ENCODE results near the gene ZNHIT2. TPM values are rescaled to one million over a fixed set of nuclear protein-coding genes. Genes with fewer than 3 reads are reported as not detected.
A peak's percentile ranks its signal among the peaks of the same experiment; 100 is the strongest.

The ZNHIT2 gene
- total and polyA plus RNA-seq, 10 of the 15 experiments (the other 5 are each of a cell fraction or from before 2014, with no cell fraction given) = 0.24 to 20.4 (median 15.5) TPM; not detected in 1

- no peak; the same call in 1 of the 2 replicates for TF ChIP-seq JUNB (IDR thresholded peaks at IDR 0.05)
- TF ChIP-seq RAD51 (IDR thresholded peaks at IDR 0.05) = 0 out of 2 replicates have a peak, but pooled peaks have one; percentile 11
- TF ChIP-seq SMC3 (IDR thresholded peaks at IDR 0.05; ENCODE audit: borderline replicate concordance, low read length) = no peak
- no peak for TF ChIP-seq HDAC6 (IDR thresholded peaks at IDR 0.05; ENCODE audit: unreplicated experiment)
- TF ChIP-seq, protein P1, sequence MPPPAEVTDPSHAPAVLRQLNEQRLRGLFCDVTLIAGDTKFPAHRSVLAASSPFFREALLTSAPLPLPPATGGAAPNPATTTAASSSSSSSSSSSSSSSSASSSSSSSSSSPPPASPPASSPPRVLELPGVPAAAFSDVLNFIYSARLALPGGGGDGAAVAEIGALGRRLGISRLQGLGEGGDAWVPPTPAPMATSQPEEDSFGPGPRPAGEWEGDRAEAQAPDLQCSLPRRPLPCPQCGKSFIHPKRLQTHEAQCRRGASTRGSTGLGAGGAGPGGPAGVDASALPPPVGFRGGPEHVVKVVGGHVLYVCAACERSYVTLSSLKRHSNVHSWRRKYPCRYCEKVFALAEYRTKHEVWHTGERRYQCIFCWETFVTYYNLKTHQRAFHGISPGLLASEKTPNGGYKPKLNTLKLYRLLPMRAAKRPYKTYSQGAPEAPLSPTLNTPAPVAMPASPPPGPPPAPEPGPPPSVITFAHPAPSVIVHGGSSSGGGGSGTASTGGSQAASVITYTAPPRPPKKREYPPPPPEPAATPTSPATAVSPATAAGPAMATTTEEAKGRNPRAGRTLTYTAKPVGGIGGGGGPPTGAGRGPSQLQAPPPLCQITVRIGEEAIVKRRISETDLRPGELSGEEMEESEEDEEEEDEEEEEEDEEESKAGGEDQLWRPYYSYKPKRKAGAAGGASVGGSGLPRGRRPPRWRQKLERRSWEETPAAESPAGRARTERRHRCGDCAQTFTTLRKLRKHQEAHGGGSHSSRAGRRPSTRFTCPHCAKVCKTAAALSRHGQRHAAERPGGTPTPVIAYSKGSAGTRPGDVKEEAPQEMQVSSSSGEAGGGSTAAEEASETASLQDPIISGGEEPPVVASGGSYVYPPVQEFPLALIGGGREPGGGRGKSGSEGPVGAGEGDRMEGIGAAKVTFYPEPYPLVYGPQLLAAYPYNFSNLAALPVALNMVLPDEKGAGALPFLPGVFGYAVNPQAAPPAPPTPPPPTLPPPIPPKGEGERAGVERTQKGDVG (CRISPR knock-in tag; IDR thresholded peaks at IDR 0.05) = 0 out of 2 replicates have a peak, but pooled peaks have one; percentile 13
- TF ChIP-seq MEF2A (IDR thresholded peaks at IDR 0.05; ENCODE audit: insufficient read depth, low read depth, low read length) = peak; percentile 76
- TF ChIP-seq NBN (IDR thresholded peaks at IDR 0.05) = peak; percentile 96
- no peak for TF ChIP-seq HDAC2 (IDR thresholded peaks at IDR 0.05)
- no peak for TF ChIP-seq FOS (IDR thresholded peaks at IDR 0.05; ENCODE audit: borderline replicate concordance, extremely low read depth, insufficient read length)
- peak; percentile 34; the same call in 1 of the 2 replicates for TF ChIP-seq BCL11A (IDR thresholded peaks at IDR 0.05; ENCODE audit: low read depth, low read length)
- peak; percentile 94 for TF ChIP-seq SIX5 (IDR thresholded peaks at IDR 0.05; ENCODE audit: low read depth, low read length, severe bottlenecking)
- TF ChIP-seq KLF5 (IDR thresholded peaks at IDR 0.05; ENCODE audit: partially characterized antibody) = peak; percentile 93
- TF ChIP-seq PML (IDR thresholded peaks at IDR 0.05; ENCODE audit: low read length) = peak; percentile 87
- TF ChIP-seq RAD21 (IDR thresholded peaks at IDR 0.05; ENCODE audit: insufficient read depth, low read depth, low read length) = peak; percentile 11; the same call in 1 of the 2 replicates
- peak; percentile 71; the same call in 1 of the 2 replicates for TF ChIP-seq TCF7 (IDR thresholded peaks at IDR 0.05; ENCODE audit: borderline replicate concordance)
- peak; percentile 43; the same call in 1 of the 2 replicates for TF ChIP-seq NFYB (IDR thresholded peaks at IDR 0.05; ENCODE audit: insufficient read depth, low read depth, low read length)
- peak; percentile 93 for TF ChIP-seq TBL1XR1 (IDR thresholded peaks at IDR 0.05; ENCODE audit: low read depth, low read length)
- TF ChIP-seq GABPA (IDR thresholded peaks at IDR 0.05; ENCODE audit: low read depth) = peak; percentile 99
- TF ChIP-seq TAF1 (IDR thresholded peaks at IDR 0.05; ENCODE audit: borderline replicate concordance, low read depth, low read length) = peak; percentile 96
- TF ChIP-seq TCF3 (IDR thresholded peaks at IDR 0.05; ENCODE audit: borderline replicate concordance, insufficient read depth, low read depth, low read length) = peak; percentile 46; the same call in 1 of the 2 replicates
- peak; percentile 50 to 96; a peak in 3 of 4 replicates for TF ChIP-seq SRF (IDR thresholded peaks at IDR 0.05; ENCODE audit: low read depth in 2 of 2, low read length in 2 of 2)
- TF ChIP-seq EZH2 (IDR thresholded peaks at IDR 0.05; ENCODE audit: borderline replicate concordance, control insufficient read depth, low read depth, low read length) = no peak
- peak; percentile 58 for TF ChIP-seq ATF7 (IDR thresholded peaks at IDR 0.05; ENCODE audit: low read depth)
- peak in 1 of 2 experiments; percentile 78; a peak in 2 of 4 replicates for TF ChIP-seq ETV6 (conservative IDR thresholded peaks at IDR 0.05 in 1 of 2, IDR thresholded peaks at IDR 0.05 in 1 of 2; ENCODE audit: borderline replicate concordance in 1 of 2, low read depth in 1 of 2)
- TF ChIP-seq NR2C1 (IDR thresholded peaks at IDR 0.05) = peak; percentile 95
- peak; percentile 89 for TF ChIP-seq CREB1 (IDR thresholded peaks at IDR 0.05; ENCODE audit: low read depth)
- peak; percentile 99 for TF ChIP-seq WRNIP1 (IDR thresholded peaks at IDR 0.05; ENCODE audit: borderline replicate concordance, low read depth, low read length)
- TF ChIP-seq EED (IDR thresholded peaks at IDR 0.05; ENCODE audit: low read depth) = peak; percentile 78
These were observed 21.3 kb downstream of the ZNHIT2 start, which contains the start of gene VPS51 (continued) for GRCh38 chr11:65095974-65096806.

Measured in GM12878 (cell line).